HUES64 (cell line): ENCODE measurements around the gene GEMIN5.
A peak's percentile ranks its signal among the peaks of the same experiment; 100 is the strongest.
"Not testable (repeated sequence)": the region's sequence is repeated elsewhere in the genome, so short reads cannot be mapped to it uniquely, and the experiment has no call there.

Experiments
- H3K27ac ChIP-seq: 2 replicates; pipeline ENCODE4 v1.7.0; 2013; ENCODE audit warnings: low read depth, low read length, inconsistent platforms
- H3K27me3 ChIP-seq: 2 replicates; pipeline ENCODE4 v1.6.1; 2013; ENCODE audit warnings: mild to moderate bottlenecking, low read length; ENCODE audit not compliant: insufficient read depth
- H3K36me3 ChIP-seq: 2 replicates; pipeline ENCODE4 v1.6.1; 2013; ENCODE audit warnings: mild to moderate bottlenecking, low read length; ENCODE audit not compliant: insufficient read depth
- H3K4me1 ChIP-seq: 2 replicates; pipeline ENCODE4 v1.6.1; 2013; ENCODE audit warnings: mild to moderate bottlenecking, low read length, moderate library complexity; ENCODE audit not compliant: insufficient read depth
- H3K4me3 ChIP-seq: 2 replicates; pipeline ENCODE4 v1.5.1; 2013; ENCODE audit warnings: mild to moderate bottlenecking, low read length, moderate library complexity
- H3K9ac ChIP-seq: 2 replicates; pipeline ENCODE4 v1.6.1; 2013; ENCODE audit warnings: mild to moderate bottlenecking, low read depth, low read length
- H3K9me3 ChIP-seq: 2 replicates; pipeline ENCODE4 v1.6.1; 2013; ENCODE audit warnings: low read depth, low read length; ENCODE audit not compliant: insufficient read depth
- WGBS: fragments of 150-250, 120-280 bp; methylation state at CpG from one replicate; pipeline ENCODE4 v1.1.7; 2013; ENCODE audit warnings: missing lambda C conversion rate; 5-methylcytosine and 5-hydroxymethylcytosine counted together

GEMIN5 gene

DNA sequence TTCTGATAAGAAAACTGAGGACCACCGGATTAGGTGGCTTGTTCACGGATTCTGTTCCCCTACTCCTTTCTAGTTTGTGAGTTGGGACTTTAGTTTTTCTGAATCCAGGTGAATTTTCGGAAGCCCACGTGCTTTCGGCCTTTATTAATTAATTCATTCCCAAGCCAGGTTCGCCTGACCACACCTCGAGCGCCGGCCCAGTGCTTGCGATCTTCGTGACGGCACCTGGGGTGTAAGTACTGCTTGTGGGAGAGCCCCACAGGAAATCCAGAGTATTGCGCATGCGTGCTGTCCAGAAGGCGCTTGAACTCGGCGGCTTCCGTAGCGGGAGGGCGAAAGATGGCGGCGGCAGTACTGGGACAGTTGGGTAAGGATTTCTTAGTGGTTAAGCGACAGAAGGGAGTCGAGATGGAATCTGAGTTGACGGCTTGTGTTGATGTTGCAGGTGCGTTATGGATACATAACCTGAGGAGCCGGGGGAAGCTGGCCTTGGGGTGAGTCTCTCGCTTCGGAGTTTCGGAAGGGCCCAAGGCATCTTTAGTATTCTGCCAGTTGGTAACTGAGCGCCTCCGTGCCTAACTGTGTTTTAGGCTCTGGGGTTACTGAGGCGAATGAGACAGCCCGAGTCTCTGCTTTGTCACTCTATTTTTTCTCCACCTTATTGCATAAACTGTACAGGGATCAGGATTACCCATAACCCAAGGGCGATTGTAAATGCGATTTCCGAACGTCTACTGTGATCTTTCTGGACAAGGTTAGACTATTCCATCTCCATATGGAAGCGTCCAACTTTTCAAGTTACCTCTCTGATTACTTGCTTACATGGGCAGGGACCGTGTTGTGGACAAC is 3.0 kb upstream of the GEMIN5 start, which contains the start of gene MRPL22:
Gene MRPL22 (plus strand): TSS at position 302 of the 849 bp plus-strand sequence. CDS start 38 bp downstream, at position 340.
- H3K9me3 ChIP-seq, result no peaks in the 10 kb centered on the region
- no peaks in the 10 kb centered on the region for H3K27me3 ChIP-seq
- H3K4me1 ChIP-seq, result peaks cover 6% of the 10 kb centered on the region
- no peaks in the 10 kb centered on the region for H3K36me3 ChIP-seq
- peak within 1 kb of the TSS; percentile 46; the same call in 1 of the 2 replicates for H3K27ac ChIP-seq
- peak within 1 kb of the TSS; percentile 88 for H3K4me3 ChIP-seq
- WGBS, result 4% methylated on average over 40 of the region's 40 CpGs
- peak within 1 kb of the TSS; percentile 83 for H3K9ac ChIP-seq

DNA sequence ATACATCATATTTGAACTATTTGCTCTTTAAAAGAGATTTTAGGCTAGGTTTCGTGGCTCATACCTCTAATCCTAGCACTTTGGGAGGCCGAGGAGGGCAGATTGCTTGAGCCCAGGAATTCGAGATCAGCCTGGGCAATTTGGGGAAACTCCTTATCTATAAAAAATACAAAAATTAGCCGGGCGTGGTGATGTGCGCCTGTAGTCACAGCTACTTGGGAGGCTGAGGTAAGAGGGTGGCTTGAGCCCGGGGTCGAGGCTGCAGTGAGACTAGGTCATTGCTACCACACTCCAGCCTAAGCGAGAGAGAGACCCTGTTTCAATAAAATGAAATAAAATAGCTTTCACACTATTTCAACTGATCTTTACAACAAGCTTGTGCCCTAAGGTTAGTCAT is 2.4 kb upstream of the GEMIN5 start:
- Histone ChIP-seq H3K9ac (peak overlapping the region; percentile 83; the same call in 1 of the 2 replicates), H3K4me1 (peaks cover 6% of the 10 kb centered on the region), H3K27ac (peak overlapping the region; percentile 33; the same call in 1 of the 2 replicates), H3K4me3 (peak overlapping the region; percentile 88), H3K9me3 (no peaks in the 10 kb centered on the region), H3K36me3 (peaks cover 6% of the 10 kb centered on the region; the same call in 1 of the 2 replicates), H3K27me3 (no peaks in the 10 kb centered on the region)
- WGBS, result 94% methylated on average over 9 of the region's 9 CpGs

DNA sequence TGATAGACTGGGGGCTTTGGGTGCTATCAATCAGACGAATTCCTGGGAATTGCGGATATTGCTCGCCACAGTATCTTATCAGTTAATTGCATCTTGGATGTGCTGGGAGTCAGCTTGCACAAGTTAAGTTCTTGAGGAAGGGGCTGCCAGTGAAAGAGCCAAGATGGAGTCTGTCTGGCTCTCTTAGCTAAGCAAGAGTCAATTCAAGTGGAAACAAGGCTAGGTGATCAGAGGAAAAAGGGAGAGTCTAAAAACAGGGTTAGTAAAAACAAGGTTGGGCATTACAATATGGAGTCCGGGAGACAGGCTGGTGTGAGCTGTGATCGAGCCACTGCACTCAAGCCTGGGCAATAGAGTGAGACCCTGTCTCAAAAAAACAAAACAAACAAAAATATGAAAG is 1.4 kb upstream of the GEMIN5 start:
- not testable (repeated sequence) for H3K4me1 ChIP-seq, H3K27ac ChIP-seq, H3K9me3 ChIP-seq, H3K9ac ChIP-seq, H3K27me3 ChIP-seq, H3K4me3 ChIP-seq
- 91% methylated on average over 5 of the region's 5 CpGs for WGBS
- peaks cover 15% of the 10 kb centered on the region for H3K36me3 ChIP-seq

DNA sequence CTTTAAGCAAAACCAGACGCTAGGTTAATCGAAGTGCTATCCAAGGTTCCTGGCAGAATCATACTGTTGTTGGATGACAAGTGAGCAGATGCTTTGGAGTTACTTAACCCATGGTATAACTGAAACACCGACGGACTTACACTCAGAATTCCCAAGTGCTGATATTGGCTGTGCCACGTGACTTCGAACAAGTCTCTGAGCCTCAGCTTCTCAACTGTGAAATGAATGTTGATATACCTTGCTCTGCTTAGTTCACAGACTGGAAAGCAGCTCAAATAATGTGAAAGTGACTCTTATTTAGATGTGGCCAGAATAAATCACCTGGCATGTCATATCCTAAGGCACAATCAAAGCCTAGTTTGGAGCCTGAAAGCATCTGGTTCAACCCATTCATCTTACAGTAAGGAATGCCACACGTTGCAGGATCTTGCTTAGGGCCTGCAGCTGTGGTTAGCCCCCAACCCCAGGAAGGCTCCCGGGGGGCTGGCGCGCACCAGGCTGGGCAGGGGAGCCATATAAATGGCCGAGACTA is 759 bp downstream of the GEMIN5 start:
- Histone ChIP-seq H3K27me3 (no peaks in the 10 kb centered on the region), H3K9ac (peak overlapping the region; percentile 80), H3K4me1 (peaks cover 6% of the 10 kb centered on the region), H3K36me3 (peaks cover 35% of the 10 kb centered on the region), H3K4me3 (peak overlapping the region; percentile 88), H3K9me3 (no peaks in the 10 kb centered on the region), H3K27ac (no peak overlapping the region)
- 25% methylated on average over 11 of the region's 11 CpGs for WGBS

DNA sequence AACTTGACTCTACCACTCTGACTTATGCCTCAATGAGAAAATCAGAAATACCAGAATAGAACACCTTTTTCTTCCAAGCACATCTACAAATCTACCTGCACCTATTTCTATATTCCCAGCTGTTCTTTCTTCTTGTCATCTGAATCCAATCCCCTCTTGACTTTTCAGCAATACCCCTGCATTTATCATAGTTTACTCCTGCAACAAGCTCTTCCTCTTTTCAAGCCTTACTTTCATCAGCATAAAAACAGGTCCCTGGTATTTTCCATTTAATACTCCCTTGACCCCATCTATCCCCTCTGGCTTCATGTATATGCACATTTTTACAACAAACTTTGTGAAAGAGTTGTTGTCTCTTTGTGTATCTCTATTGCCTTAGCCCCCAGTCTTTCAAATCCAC is 3.1 kb downstream of the GEMIN5 start:
- no peak overlapping the region for H3K4me3 ChIP-seq
- H3K36me3 ChIP-seq, result peaks cover 59% of the 10 kb centered on the region
- no peak overlapping the region for H3K27ac ChIP-seq
- no peaks in the 10 kb centered on the region for H3K27me3 ChIP-seq
- peaks cover 6% of the 10 kb centered on the region for H3K4me1 ChIP-seq
- H3K9ac ChIP-seq, result no peak overlapping the region
- H3K9me3 ChIP-seq, result no peaks in the 10 kb centered on the region

DNA sequence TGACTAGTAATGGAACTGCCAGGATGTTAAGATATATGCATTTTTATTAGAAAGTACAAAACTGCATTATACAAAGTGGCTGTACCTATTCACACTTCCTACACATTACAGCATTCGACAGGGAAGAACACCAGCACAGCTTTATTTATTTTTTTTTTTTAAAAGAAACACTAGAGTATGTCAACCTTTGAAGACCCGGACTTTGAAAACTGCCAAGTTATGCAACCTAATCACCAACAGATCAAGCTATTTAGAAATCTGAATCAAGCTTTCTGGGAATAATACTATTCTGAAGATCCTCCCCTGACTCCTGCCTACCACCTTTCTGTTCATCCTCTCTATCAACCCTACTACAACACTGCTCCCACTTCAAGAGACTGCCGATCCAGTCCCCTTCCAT is 4.5 kb downstream of the GEMIN5 start:
- 96% methylated on average over 3 of the region's 3 CpGs for WGBS

DNA sequence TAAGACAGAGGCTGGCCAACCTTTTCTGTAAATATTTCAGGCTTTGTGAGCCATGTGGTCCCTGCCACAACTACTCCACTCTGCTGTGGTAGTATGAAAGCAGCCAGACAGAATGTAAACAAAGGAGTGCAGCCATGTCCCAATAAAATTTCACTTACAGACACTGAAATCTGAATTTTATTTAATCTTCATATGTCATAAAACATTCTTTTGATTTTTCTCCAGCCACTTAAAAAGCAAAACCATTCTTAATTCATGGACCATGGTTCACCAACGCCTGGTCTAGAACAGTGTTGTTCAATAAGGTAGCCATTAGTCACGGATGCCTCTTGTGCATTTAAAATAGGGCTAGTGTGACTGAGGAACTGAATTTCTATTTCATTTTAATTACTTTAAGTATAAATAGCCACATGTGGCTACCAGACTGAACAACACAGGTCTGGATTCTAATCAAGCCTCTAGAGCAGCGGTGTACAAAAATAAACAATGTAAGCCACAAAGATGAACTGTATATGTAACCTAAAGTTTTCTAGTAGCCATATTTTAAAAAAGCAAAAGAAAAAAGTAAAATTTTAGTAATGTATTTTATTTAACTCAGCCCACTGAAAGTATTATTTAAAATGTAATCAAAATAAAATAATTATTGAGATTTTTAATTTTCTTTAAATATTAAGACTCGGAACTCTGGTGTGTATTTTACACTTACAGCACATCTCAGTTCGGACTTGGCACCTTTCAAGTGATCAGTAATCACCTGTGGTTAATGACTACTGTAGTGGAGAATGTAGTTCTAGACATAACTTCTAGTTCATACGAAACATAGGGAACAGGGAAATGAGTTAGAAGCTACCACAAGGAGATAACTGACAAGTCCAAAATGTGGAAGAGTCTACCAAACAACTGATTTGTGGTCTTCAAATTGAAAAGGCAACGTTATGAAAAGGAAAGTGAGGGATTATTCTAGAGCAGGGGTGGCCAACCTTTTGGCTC is 14.3 kb downstream of the GEMIN5 start:
- H3K27ac ChIP-seq, result no peak overlapping the region
- no peaks in the 10 kb centered on the region for H3K4me1 ChIP-seq
- no peak overlapping the region for H3K9ac ChIP-seq
- H3K9me3 ChIP-seq, result no peaks in the 10 kb centered on the region
- WGBS, result 97% methylated on average over 7 of the region's 7 CpGs
- no peaks in the 10 kb centered on the region for H3K27me3 ChIP-seq
- no peak overlapping the region for H3K4me3 ChIP-seq
- peaks cover 94% of the 10 kb centered on the region for H3K36me3 ChIP-seq

More for the DNA sequence above, 4.5 kb downstream of the GEMIN5 start:
- peaks cover 70% of the 10 kb centered on the region for H3K36me3 ChIP-seq
- no peak overlapping the region for H3K27ac ChIP-seq
- peaks cover 6% of the 10 kb centered on the region for H3K4me1 ChIP-seq
- H3K9ac ChIP-seq, result no peak overlapping the region
- H3K27me3 ChIP-seq, result no peaks in the 10 kb centered on the region
- H3K9me3 ChIP-seq, result no peaks in the 10 kb centered on the region
- no peak overlapping the region for H3K4me3 ChIP-seq

DNA sequence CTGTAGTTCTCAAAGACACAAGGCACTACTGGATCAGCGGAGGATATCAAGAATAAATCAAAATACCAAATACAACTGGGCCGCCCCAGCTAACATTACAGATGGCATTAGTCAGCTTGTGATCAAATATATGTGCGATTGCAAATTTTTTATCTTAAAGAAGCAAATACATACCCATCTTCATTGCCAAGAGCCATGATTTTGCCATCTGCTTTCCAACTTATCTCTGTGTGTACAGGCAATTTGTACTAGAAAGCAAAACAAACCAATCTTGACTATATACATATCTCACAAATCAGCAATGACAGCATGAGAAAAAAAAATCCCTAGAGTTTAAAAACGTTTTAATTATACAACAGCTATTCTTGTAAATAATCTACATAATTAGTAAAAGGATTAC is 20.3 kb downstream of the GEMIN5 start:
- WGBS, result 100% methylated on average over 3 of the region's 4 CpGs
- H3K4me1 ChIP-seq, result no peaks in the 10 kb centered on the region
- no peak overlapping the region for H3K27ac ChIP-seq
- H3K27me3 ChIP-seq, result no peaks in the 10 kb centered on the region
- H3K9ac ChIP-seq, result no peak overlapping the region
- peaks cover 91% of the 10 kb centered on the region for H3K36me3 ChIP-seq
- no peaks in the 10 kb centered on the region for H3K9me3 ChIP-seq
- no peak overlapping the region for H3K4me3 ChIP-seq

DNA sequence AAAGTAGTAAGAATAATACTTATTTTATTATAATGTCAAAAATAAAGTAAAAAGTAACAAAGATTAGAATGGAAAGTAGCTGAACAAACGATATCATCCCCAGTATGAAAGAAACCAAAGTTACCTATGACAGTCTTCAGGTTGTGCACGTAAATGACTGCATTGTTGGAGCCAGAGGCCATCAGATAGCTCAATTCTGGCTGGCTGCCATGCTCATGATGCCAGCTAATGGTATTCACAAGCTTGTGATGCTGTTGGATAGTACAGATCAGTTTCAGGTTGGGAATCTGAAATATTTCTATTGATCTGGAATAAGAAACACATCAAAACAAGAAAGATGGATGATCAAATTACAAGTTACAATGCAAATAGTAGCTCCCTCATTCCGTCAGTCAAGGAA is 21.1 kb downstream of the GEMIN5 start:
- H3K27me3 ChIP-seq, result no peaks in the 10 kb centered on the region
- peaks cover 95% of the 10 kb centered on the region for H3K36me3 ChIP-seq
- WGBS, result over 99% methylated on average over 2 of the region's 3 CpGs
- no peak overlapping the region for H3K4me3 ChIP-seq
- no peak overlapping the region for H3K27ac ChIP-seq
- no peaks in the 10 kb centered on the region for H3K9me3 ChIP-seq
- no peak overlapping the region for H3K9ac ChIP-seq
- H3K4me1 ChIP-seq, result no peaks in the 10 kb centered on the region

DNA sequence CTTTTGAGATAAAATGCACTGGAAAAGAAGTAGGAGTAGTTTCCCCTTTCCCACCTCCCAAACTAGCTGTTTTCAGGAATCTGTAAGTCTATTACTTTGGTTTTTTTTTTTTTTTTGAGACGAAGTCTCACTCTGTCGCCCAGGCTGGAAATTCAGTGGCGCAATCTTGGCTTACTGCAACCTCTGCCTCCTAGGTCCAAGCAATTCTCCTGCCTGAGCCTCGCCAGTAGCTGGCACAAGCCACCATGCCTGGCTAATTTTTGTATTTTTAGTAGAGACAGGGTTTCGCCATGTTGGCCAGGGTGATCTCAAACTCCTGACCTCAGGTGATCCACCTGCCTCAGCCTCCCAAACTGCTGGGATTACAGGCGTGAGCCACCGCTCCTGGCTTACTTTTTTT is 32.4 kb downstream of the GEMIN5 start:
- WGBS, result 96% methylated on average over 7 of the region's 7 CpGs
- not testable (repeated sequence) for H3K9me3 ChIP-seq
- H3K36me3 ChIP-seq, result peaks cover 99% of the 10 kb centered on the region

DNA sequence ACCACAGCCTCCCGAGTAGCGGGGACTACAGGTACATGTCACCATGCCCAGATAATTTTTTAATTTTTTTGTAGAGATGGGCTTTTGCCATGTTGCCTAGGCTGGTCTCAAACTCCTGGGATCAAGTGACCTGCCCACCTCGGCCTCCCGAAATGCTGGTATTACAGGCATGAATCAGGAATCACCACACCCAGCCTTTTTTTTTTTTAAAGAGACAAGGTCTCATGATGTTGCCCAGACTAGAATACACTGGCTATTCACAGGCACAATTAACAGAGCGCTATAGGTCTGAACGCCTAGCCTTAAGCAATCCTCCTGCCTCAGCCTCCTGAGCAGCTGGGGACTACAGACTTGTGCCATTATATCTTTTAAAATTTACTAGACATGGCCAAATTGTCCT is 36.1 kb downstream of the GEMIN5 start:
- peaks cover 99% of the 10 kb centered on the region for H3K36me3 ChIP-seq
- WGBS, result 95% methylated on average over 6 of the region's 6 CpGs
- no peaks in the 10 kb centered on the region for H3K9me3 ChIP-seq
- H3K4me1 ChIP-seq, result no peaks in the 10 kb centered on the region
- no peak overlapping the region for H3K27ac ChIP-seq
- H3K9ac ChIP-seq, result no peak overlapping the region
- no peak overlapping the region for H3K4me3 ChIP-seq
- H3K27me3 ChIP-seq, result no peaks in the 10 kb centered on the region

More for the DNA sequence above, 32.4 kb downstream of the GEMIN5 start:
- not testable (repeated sequence) for H3K9ac ChIP-seq, H3K27ac ChIP-seq, H3K27me3 ChIP-seq, H3K4me3 ChIP-seq, H3K4me1 ChIP-seq
